ENCODE data around the gene KCNMA1. TPM values are rescaled to one million over a fixed set of nuclear protein-coding genes. Genes with fewer than 3 reads are reported as not detected.

KCNMA1 gene
- total RNA-seq, 1 donor from 2014 or later = 0.51 TPM

DNA sequence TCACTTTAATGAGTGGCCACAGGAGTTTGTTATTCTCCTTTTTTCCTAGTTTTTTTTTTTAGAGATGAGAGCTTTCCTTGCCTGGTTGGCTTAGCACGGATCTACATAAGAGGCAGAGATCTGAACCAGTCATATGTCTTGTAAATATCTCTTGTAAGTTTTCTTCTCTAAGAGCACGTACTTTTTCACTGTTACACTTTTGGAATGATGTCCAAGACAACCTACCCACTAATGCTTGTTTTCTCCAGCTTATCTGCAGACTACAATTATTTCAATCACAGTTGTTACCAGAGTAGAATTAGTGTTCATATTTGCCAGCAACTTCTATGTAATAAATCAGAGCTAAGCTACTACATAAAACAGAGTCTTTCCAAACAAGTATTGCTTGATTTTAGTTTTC lies 444.6 kb downstream of the KCNMA1 start:
- DNase-seq (ENCODE audit: low read depth in 2 of 2) = no peak

DNA sequence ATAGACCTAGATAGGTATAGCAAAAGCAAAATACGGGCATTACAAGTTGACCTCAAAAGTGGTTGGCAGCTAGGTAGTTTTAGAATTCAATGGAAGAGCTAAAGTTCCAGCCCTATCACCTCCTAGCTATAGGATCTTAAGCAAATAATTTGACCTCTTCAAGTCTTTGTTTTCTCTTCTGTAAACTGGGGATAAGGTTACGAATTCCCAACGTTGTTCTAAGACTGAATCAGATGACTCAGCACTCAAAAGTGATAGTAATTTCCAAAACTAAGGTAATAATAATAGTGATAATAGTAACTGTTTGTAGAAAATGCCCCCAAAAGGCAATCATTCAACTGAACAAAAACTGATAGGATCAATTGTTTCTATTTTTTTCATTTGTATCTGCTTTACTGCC lies 445.2 kb downstream of the KCNMA1 start:
- DNase-seq (ENCODE audit: low read depth in 2 of 2) = no peak

DNA sequence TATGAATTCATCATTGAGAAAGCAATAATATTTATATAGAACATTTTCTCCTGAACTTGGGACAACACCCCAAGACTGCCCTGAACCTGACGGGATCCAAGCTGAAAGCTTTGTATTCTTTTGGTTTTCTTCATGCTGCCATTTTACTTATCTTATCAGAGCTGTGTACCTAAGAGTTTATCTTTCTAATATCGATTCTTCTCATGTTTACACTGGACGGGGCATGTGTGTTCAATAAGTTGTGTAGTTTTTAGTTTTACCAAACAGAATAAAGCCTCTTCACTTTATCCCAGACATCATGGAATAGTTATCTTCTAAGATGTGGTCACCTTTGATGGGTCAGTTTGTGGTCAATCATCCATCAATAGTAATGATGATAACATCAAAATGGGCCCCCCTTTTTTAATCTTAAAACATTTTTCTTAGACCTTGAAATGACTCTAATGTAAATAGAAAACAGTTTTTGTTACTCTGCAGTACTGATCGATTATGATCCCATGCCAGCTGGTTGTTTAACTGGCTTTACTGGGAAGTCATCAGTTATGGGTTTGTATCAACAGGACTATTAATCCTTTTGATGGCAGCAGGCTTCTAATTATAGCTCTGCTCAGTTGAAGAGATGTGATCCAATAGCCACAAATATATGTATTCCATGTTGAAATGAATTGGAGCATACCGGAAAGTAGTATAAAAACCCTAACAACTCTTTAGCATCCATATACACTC lies 446.1 kb downstream of the KCNMA1 start:
- DNase-seq (ENCODE audit: low read depth in 2 of 2) = no peak

DNA sequence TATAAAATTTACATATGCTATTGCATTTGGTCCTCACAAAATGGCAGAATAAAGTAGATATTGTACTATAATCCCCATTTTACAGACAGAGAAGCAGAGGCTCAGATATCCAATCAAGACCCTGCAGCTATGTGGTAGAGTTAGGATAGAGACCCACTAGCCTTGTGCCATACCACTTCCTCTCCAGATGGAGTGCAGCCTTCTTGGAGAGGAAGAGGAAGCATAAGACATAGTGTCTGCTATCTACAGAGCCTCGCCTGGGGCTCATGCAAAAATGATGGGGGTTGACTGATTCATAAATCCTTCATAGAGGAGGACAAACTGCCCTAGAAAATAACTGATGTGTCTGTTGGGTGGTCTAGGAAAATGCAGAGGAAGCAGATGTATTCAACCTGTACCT lies 447.3 kb downstream of the KCNMA1 start:
- DNase-seq (ENCODE audit: low read depth in 2 of 2) = no peak

DNA sequence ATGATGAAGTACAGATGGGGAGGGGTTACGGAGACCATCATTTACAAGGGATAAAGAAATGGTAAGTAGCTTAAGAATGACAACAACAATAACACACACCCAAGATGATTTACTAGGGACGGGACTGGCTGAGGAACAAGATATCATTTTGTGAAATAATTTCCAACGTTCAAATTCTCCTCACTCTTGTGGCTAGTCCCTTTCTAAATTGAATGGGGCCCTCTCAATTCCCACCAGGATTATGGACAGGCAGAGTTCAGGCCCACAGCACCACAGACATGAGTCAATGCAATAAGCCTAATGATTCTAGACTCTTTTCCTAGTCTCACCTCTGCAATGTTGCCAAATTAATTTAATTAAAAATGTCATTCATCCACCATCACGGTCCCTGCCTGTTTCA lies 448.1 kb downstream of the KCNMA1 start:
- no peak for DNase-seq (ENCODE audit: low read depth in 2 of 2)

DNA sequence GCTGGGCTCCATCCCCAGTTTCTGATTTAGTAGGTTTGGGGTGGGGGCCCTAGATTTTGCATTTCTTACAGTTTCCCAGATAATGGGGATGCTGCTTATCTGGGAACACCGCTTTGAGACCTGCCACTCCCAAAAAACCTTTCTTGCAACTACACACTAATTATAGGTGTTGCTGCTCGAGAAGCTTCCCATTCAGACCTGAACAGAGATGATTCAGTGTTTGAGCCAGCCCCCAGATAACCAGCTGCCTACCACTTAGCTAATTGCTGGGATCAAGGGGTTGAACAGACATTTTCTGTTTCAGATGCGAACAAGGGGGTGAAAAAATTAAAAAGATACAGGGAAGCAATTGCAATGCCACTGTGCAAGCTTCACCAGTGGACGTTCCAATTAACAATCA lies 448.5 kb downstream of the KCNMA1 start:
- no peak for DNase-seq (ENCODE audit: low read depth in 2 of 2)

DNA sequence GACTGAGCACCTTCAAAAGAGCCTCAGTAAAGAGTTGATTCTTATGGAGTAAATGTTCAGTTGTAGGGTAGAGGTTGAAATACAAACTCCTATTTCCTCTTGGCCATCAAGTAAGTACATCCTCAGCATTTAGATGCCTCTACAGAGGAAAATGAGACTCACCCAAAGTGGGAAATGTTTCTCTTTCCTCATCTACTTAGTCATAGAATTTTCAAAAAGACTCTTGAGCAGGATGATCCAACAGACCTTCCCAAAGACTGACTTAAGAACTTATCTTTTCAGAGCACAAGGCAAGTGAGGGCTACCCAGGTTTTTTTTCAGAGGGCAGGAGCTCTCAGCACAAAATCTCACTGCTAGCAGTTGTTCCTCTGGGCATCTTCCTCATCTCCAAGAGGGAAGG lies 449.1 kb downstream of the KCNMA1 start:
- DNase-seq (ENCODE audit: low read depth in 2 of 2) = no peak

DNA sequence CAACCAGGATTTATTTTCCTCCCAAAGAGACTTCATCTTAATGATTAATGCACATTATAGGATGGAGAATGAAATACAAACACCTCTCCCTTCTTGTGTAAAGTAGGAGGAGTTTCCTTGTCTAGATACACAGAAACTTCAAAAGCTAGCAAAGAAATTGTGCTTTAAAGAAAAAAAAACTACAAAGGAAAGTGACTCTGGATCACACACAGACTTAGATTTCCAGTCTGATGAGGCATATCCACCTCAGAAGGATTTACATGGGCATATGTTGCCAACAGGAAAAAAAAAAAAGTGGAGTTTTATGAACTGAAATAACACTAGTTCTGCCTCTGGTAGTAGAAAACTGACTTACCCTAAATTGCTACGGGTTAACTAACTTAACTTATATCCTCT lies 449.6 kb downstream of the KCNMA1 start:
- no peak for DNase-seq (ENCODE audit: low read depth in 2 of 2)

DNA sequence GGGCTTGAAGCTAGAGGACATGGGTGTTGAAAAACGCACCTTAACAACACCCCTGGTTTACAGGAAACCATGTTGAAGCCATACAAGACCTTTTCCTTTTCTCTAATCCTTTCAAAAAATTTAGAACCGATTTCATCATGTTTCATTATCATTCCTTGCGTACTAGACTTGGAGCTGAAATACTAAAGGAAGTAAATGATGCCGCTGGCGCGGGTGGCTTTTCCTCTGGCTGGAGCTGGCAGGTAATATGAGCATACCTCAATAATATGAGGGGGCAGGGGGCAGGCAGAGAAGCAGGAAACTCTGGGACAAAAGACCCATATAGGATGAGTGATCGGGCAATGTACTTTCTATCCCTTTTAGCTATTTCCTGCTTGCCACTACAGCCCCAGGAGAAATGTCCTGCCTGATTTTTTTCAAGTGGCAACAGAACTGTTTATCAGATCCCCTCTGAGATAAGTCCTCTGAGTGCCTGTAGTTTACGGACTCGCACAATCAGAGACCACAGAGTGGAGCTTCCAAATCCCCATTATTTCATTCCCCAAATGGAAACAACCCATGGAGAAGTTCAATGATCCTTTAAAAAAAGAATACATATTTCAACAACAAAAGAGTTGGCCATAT lies 450.1 kb downstream of the KCNMA1 start:
- peak in 1 of 2 donors; percentile 22 for DNase-seq (ENCODE audit: low read depth in 2 of 2)

DNA sequence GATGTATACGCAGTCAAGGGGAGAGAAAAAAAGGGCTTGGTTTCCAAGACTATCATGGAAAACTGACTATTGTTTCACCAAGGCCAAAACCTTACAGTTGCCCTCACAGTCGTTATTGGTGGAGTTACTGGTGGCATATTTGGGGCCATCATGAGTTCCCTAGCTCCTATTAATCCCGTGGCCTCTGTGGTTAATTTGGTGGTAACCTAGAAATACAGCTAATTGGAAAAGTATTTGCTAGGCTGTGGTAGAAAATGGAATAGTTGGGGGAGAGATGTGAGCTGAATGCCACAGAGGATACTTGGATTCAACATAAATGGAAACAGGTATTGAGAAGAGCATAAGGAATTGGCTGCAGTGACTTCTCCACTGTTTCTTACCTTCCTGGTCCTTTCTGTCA lies 450.7 kb downstream of the KCNMA1 start:
- DNase-seq (ENCODE audit: low read depth in 2 of 2) = no peak

DNA sequence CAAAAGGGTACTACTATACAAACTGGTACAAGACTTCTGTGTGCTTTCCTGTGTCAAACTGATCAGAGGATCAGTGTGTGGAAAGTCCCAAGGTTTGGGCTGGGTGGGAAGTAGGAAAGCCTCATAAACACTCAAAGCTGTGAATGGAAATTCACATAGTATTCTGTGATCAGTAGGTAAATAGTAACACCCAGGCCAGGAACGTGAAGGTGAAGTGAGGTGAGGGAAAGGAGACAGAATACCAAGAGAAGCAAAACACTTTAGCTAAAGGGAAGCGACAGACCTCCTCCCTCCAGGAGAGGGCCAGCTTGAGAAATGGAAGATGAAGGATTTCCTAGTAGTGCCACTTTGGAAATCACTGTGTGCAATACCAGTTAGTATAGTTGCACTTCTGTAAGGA lies 451.9 kb downstream of the KCNMA1 start:
- no peak for DNase-seq (ENCODE audit: low read depth in 2 of 2)

DNA sequence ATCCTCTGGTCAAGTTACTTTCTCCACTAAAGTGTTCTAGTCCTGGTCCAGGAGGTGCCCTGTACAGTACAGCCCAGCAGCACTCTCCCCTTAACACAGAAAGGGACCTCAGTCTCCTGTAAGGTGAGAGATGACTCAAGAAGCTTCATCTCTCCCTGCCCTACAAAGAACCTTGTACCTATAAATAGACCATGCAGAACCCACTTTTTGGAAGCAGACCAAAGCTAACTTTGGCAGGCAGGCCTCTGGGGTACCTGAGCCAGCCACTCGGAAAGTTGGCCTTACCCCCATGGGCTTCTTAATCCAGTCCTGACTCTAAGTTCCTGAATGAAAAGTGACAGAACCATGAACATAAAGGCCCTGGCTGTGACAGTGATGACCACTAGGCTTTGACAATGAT lies 454.8 kb downstream of the KCNMA1 start:
- DNase-seq (ENCODE audit: low read depth in 2 of 2) = no peak

DNA sequence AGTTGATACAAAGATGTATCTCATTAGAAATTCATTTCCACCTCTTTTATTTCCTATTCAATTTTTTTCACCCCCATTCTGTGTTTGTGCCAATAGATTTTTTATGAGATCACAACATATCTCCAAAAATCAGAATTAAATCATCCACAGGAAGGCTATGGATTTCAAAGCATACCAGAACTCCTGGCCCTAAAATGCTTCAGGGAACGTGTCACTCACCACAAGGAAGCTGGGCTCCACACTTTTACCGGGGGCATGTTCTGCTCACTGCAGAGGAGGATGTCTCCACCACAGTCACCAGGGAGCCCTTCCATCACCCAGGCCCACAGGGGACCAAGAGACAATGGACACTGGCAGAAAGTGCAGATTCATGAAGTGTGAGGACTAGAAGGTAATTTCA lies 456.8 kb downstream of the KCNMA1 start:
- DNase-seq (ENCODE audit: low read depth in 2 of 2) = no peak

DNA sequence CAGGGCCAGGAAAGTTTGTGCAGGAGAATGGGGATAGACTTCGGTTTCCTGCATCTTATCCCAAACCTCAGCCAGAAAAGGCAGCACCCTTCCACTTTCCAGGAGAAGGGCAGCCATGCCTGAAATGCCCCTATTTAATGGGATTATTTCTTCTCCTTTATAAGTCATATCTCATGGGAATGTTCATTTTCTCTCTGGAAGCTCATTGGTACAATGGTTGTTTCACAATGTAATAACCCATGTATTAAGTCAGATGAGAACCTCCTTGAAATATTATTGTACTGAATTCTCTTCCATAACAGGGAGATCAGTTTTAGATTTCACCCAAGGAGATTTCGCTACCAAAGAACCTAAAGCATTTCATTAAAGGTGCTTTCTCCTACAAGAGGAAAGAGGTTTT lies 457.5 kb downstream of the KCNMA1 start:
- DNase-seq (ENCODE audit: low read depth in 2 of 2) = no peak

DNA sequence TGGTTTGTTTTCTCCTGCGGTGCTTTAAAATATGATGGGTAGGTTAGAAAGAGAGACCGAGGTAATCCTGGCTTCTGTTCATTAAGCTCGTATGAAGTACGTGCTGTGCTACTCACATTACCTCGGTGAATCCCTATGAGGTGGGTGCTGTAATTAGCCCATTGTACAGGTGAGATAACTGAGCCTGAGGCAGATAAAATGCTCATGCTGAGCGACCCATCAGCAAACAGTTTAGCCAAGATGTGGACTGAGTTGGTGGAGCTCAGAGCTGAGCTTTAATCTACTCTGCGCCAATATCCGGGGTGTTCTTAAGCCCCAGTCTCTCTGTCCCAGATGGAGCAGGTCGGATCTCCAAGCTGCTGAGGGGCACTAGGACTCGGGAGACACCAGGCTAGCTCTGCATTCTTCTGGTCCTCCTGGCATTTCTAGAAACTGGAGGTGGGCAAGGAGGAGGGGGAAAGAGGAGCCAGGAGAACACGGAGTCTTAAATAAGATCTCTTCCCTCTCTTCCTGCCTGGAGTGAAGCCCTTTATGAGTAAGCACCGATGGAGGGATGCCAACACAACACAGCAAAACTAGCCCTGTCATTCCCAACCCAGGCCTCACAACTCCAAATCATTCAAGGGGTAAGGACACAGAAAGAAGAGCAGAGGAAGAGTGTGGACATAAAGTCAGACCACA lies 458.5 kb downstream of the KCNMA1 start:
- peak in 1 of 2 donors; percentile 53 for DNase-seq (ENCODE audit: low read depth in 2 of 2)

DNA sequence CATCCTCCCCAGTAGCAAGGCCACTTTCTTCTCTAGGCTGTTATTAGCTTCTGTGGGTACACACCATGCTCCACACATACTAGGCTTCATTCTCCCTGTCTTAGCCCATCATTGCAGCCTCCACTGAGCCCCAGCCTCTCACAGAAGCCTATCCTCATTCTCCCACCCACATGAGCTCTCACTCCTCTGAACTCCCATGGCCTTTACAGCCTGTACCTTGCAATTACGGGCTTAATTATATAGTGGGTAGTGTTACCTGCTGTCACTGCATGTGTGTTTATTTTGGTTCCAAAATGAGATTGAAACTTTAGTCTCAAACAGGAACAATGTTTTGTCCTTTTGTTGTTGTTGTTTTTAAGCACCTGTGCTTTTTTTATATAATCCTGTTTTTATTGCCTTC lies 460.0 kb downstream of the KCNMA1 start:
- no peak for DNase-seq (ENCODE audit: low read depth in 2 of 2)

DNA sequence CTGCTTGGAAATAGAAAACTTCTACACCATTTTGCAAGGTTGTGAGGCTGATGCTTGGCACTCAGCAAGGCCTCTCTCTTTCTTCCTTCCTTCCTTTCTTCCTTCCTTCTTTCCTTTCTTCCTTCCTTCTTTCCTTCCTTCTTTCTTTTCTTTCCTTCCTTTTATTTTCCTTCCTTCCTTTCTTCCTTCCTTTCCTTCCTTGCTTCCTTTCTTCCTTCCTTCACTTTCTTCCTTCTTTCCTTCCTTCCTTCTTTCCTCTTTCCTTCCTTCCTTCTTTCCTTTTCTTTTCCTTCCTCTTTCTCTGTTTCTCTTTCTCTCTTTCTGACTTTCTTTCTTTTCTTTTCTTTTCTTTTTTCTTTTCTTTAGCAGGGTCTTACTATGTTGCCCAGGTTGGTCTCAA lies 460.4 kb downstream of the KCNMA1 start:
- no peak for DNase-seq (ENCODE audit: low read depth in 2 of 2)

DNA sequence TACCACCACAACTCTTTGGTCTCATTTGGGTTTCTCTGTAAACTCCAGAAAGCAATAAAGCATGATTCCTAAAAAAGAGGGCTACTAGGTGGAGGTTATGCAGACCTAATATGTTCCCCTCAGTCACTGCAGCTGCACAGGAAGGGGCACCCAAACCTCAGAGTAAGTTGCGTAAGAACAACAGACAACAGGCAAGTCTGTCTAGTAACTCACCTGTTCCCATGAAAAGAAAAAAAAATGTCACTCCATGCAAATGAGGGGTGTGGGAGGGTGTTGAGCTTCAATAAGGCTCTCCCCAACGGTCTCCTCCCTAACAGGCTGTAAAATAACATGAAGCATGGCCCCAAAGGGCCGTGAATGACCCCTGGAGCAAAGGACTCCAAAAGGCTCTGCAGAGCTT lies 461.4 kb downstream of the KCNMA1 start:
- no peak for DNase-seq (ENCODE audit: low read depth in 2 of 2)

DNA sequence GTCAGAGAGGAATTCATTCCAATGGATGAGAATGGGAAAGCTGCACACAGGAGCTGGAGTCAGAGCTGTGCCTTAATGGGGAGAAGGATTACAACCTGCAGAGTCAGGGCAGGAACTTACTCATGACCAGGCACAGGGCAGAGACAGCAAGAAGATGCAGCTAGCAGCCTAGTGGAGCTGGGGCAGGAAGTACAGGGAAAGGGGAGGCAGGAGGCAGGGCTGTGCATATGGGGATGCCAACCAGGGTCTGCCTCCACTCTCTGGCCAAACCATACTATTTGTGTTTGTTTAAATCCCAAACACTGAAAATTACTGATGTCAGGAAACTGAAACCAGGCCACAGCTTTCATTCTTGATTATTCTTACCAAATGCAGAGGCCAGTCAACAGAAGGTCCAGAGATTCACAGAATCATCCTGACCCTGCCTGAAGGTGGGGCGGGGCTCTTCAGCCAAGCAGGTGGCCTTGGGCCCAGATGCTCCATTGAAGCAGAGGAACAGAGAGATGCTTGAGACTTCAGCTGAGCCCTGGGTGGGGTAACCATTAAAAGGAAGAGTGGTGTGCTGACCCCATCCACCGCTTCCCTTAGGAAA lies 461.9 kb downstream of the KCNMA1 start:
- DNase-seq (ENCODE audit: low read depth in 2 of 2) = no peak

DNA sequence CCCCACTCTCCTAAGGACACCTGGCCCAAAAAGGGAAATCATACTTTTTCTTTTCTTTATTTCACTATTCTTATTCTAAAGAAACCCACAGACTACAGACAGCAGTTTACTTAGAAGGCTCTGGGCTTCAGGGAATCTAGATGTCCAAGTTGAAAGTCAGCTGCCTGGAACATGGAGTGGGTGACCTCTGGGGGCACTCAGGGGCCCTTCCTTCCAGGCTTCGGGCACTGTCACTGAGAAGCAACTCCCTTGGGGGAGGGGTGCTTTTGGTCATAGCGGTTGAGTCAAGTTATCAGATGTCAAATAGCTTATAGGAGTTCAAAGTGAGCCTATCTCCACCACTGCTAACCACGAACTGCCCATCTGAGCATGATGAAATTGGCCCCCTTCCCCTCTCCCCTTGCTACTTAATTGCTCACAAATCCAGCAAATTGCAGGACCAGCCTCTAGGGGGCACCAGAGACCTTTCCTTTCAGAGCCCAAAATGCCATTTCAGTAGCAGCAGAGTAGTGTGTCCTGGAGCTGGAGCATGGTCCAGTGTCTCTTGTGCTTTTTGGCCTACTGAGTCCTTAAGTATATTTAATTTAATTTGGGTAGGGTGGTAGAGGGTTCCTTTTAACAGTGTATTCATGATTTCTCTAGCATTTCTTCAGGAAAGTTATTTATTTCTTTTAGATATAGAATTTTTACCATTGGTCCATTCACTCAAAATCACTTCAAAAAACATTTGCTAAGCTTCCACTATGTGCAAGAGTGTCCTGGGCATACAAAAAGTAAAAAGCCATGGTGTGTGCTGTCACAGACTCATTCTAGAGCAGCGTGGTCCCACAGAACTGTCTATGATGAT lies 463.8 kb downstream of the KCNMA1 start:
- DNase-seq (ENCODE audit: low read depth in 2 of 2) = peak; percentile 47 to 78

DNA sequence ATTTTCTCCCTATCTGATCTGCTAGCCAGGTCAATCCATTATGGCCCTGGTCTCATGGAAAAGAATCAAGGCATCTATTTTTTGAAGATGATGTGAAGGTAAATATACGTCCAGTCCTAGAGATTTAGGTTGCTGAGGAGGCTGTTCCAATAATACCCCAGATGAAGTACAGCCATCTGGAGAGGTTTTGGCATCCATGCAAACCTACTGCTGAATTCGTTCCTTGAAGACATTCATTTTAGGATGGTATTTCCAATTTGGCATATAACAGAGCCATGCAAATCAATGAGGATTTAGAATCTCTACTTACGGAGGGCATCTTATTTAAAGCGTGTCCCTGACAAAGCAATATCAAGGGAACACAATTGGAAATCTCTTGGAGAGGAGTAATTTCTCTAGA lies 465.5 kb downstream of the KCNMA1 start:
- no peak for DNase-seq (ENCODE audit: low read depth in 2 of 2)

DNA sequence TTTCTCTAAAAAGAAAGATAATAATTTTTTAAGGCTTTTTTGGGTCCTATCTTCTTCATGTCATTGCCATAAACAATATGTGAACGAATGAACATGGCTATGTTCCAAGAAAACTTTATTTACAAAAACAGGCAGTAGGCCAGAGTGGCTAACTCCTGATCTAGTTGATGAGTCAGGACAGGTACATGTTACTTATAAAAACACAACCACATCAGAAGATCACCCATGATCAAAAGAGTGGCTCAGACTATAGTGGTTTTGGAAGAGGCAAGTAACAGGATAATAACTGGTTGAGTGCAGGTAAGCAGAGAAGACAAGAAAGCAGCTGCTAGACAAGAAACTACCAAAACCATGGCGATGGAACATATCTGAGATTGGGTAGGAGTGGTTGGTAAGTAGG lies 468.7 kb downstream of the KCNMA1 start:
- peak in 1 of 2 donors; percentile 13 for DNase-seq (ENCODE audit: low read depth in 2 of 2)

Data from dermis microvascular lymphatic vessel endothelial cell (primary cell).